Psoas muscle (tissue), 8 donors: ENCODE data around the gene LNP1. TPM values are rescaled to one million over a fixed set of nuclear protein-coding genes. Genes with fewer than 3 reads are reported as not detected.

Experiments used
- ATAC-seq, 4 donors: fragments of 200-7000 bp; cut with Tn5 transposase; one replicate each; pipeline ENCODE4 v1.9.1; 2020; ENCODE audit warnings: moderate library complexity in 3 of 4, mild to moderate bottlenecking in 2 of 4
- DNase-seq, 2 donors: peaks; one replicate each; pipeline ENCODE4 v3.0.0-alpha.2; 2020
- H3K27ac ChIP-seq: fragments of 200-600 bp; one replicate; pipeline ENCODE4 v1.8.0; 2022
- H3K27me3 ChIP-seq, 3 donors: fragments of 200-600 bp in 1 of 3; one replicate each; pipeline versions ENCODE4 v1.6.1 to v1.8.0; 2013 to 2022; ENCODE audit warnings: low read length in 2 of 3, mild to moderate bottlenecking in 2 of 3, moderate library complexity in 1 of 3; ENCODE audit not compliant: insufficient read depth in 3 of 3
- H3K36me3 ChIP-seq, 2 donors: fragments of 200-600 bp in 1 of 2; one replicate each; pipeline versions ENCODE4 v1.6.1 to v1.8.0; 2013 to 2022; ENCODE audit warnings: low read depth in 1 of 2, mild to moderate bottlenecking in 1 of 2, moderate library complexity in 1 of 2; ENCODE audit not compliant: insufficient read depth in 1 of 2
- H3K4me1 ChIP-seq: fragments of 200-600 bp; one replicate; pipeline ENCODE4 v1.8.0; 2022
- H3K4me3 ChIP-seq: fragments of 200-600 bp; one replicate; pipeline ENCODE4 v1.8.0; 2022; ENCODE audit warnings: mild to moderate bottlenecking
- H3K9me3 ChIP-seq: fragments of 200-600 bp; one replicate; pipeline ENCODE4 v1.8.0; 2022
- CTCF ChIP-seq: fragments of 200-600 bp; IDR thresholded peaks from one replicate; pipeline ENCODE4 v1.8.0; 2022; ENCODE audit warnings: antibody characterized with exemption
- WGBS, 3 donors: extraction: QIAGEN DNeasy Blood & Tissue Kit; methylation state at CpG; one replicate each; pipeline versions ENCODE4 v1.1.6 to v1.1.7; 2013; 5-methylcytosine and 5-hydroxymethylcytosine counted together
- intact Hi-C, 2 donors: fragments of 100-400 bp; cut with DNase I; formaldehyde crosslinking; loops; one replicate each; pipeline versions ENCODE4 v1.11.0 to v1.14.2; 2022
- polyA plus RNA-seq, 3 donors: library from polyadenylated mRNA; stranded (reverse); fragments of 200-250 nt; gene quantifications; one replicate each; pipeline ENCODE4 v1.2.3, GENCODE V29; 2013
- total RNA-seq, 4 donors: library from RNA; stranded (reverse); fragmentation: NEBNext Ultra II Directional in 2 of 4; extraction: Animal tissue kit (Norgen Biotek cat#: 25700) in 2 of 4; gene quantifications; one replicate each; pipeline versions ENCODE4 v1.2.1 to v1.2.4, GENCODE V29; 2021 to 2023
- donor health status: healthy with polysubstance abuse.
- donor health status: DM: no; HTN: no; CAD: no; lungs with moderate emphysema.
- donor health status: Bipolar disorder and iron deficiency.
- donor health status: healthy.
- donor health status: DM: yes; HTN: yes; CAD: no.
- donor health status: DM: no; HTN: no; CAD: no.
- donor health status: DM: no; HTN: no; CAD: no.
- donor health status: DM: yes; HTN: yes; CAD: no.

The LNP1 gene
- total and polyA plus RNA-seq, 7 donors: 0.96 to 5.1 (median 1.7) TPM

GRCh38 chr3:100366424-100366823 is 34.9 kb upstream of the LNP1 start:
- Histone ChIP-seq H3K27me3 (no peaks in the 10 kb centered on the region), H3K4me1 (no peaks in the 10 kb centered on the region), H3K27ac (no peak overlapping the region), H3K36me3 (peaks cover 22 to 97% of the 10 kb centered on the region in 2 donors), H3K4me3 (no peak overlapping the region), H3K9me3 (no peaks in the 10 kb centered on the region)
- ATAC-seq (no peak), DNase-seq (no peak)
- intact Hi-C loops: no loop called here
- no peak for TF ChIP-seq CTCF
- WGBS, 3 donors: 65 to 82% (median 72%) methylated on average over 2 of the region's 2 CpGs

- peaks cover 22 to 99% of the 10 kb centered on the region in 2 donors for H3K36me3 ChIP-seq
Measured at GRCh38 chr3:100368441-100368840, 32.9 kb upstream of the LNP1 start.

GRCh38 chr3:100370756-100371155 is 30.6 kb upstream of the LNP1 start:
- no peaks in the 10 kb centered on the region for H3K9me3 ChIP-seq
- no peak overlapping the region for H3K27ac ChIP-seq
- H3K4me3 ChIP-seq: no peak overlapping the region
- TF ChIP-seq CTCF: no peak
- DNase-seq: no peak
- intact Hi-C loops: loop anchor here in 1 of 2 donors (5.0 kb wide), 1 partner anchor 33 kb away; no protein-coding TSS in a partner anchor
- ATAC-seq: no peak
- H3K36me3 ChIP-seq: peaks cover 15 to 99% of the 10 kb centered on the region in 2 donors
- no peaks in the 10 kb centered on the region for H3K27me3 ChIP-seq
- 90 to 100% (median 93%) methylated on average over 1 of the region's 1 CpG for WGBS, 3 donors
- no peaks in the 10 kb centered on the region for H3K4me1 ChIP-seq

More at GRCh38 chr3:100368441-100368840, 32.9 kb upstream of the LNP1 start:
- WGBS, 3 donors: 71 to 81% (median 75%) methylated on average over 8 of the region's 8 CpGs
- Histone ChIP-seq H3K27me3 (no peaks in the 10 kb centered on the region), H3K9me3 (no peaks in the 10 kb centered on the region), H3K4me1 (no peaks in the 10 kb centered on the region), H3K4me3 (no peak overlapping the region), H3K27ac (no peak overlapping the region)
- DNase-seq: no peak
- no peak for ATAC-seq
- no peak for TF ChIP-seq CTCF
- intact Hi-C loops: no loop called here

- intact Hi-C loops: loop anchor here in 1 of 2 donors (5.0 kb wide), 1 partner anchor 37 kb away; no protein-coding TSS in a partner anchor
- DNase-seq (no peak), ATAC-seq (no peak)
- Histone ChIP-seq H3K27ac (no peak overlapping the region), H3K4me1 (no peaks in the 10 kb centered on the region), H3K4me3 (no peak overlapping the region), H3K27me3 (no peaks in the 10 kb centered on the region), H3K9me3 (no peaks in the 10 kb centered on the region), H3K36me3 (peaks cover 7 to 100% of the 10 kb centered on the region in 2 donors)
- no peak for TF ChIP-seq CTCF
Measured at GRCh38 chr3:100374521-100374920, 26.8 kb upstream of the LNP1 start.

- no peak for DNase-seq
- no peak for ATAC-seq
- Histone ChIP-seq H3K4me3 (no peak overlapping the region), H3K9me3 (no peaks in the 10 kb centered on the region), H3K27ac (no peak overlapping the region), H3K4me1 (no peaks in the 10 kb centered on the region), H3K36me3 (peaks cover 3 to 100% of the 10 kb centered on the region in 2 donors), H3K27me3 (no peaks in the 10 kb centered on the region)
- 91 to 93% (median 92%) methylated on average over 4 of the region's 4 CpGs for WGBS, 3 donors
- intact Hi-C loops: no loop called here
- no peak for TF ChIP-seq CTCF
Measured at GRCh38 chr3:100376301-100376700, 25.0 kb upstream of the LNP1 start.
